Activated CD4-positive, alpha-beta T cell treated with anti-CD3 and anti-CD28 coated beads for 48 hours (primary cell): Measurements from ENCODE around the gene VPS26B.
"Not testable (repeated sequence)": the region's sequence is repeated elsewhere in the genome, so short reads cannot be mapped to it uniquely, and the experiment has no call there.

Experiments
- DNase-seq: peaks from one replicate; pipeline ENCODE4 v3.0.0-alpha.2; 2020

Gene VPS26B

GRCh38 chr11:134283461-134284230 lies 59.2 kb downstream of the VPS26B start:
- DNase-seq, result no peak

GRCh38 chr11:134284349-134284748 lies 59.9 kb downstream of the VPS26B start:
- DNase-seq, result not testable (repeated sequence)

DNA sequence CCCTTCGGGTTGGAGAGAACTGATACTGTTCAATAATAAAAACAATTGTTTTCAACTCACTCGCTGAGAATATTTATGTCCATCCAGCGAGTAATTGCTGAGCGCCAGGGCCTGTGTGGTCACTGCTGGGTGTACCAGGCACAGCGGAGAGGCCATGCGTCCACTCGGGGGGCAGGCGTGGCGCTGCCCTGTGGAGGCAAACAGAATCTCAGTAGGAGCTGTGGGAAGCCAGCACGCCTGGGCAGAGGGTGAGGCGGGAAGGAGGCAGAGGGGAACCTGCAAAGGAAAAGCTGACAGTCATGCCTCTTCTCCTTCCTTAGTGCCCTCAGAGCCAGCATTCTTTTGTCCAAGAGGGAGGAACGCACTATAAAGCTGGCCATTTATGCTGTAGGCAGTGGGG lies 63.1 kb downstream of the VPS26B start:
- no peak for DNase-seq

- DNase-seq, result no peak
These were observed 64.0 kb downstream of the VPS26B start for GRCh38 chr11:134288486-134288885.

DNA sequence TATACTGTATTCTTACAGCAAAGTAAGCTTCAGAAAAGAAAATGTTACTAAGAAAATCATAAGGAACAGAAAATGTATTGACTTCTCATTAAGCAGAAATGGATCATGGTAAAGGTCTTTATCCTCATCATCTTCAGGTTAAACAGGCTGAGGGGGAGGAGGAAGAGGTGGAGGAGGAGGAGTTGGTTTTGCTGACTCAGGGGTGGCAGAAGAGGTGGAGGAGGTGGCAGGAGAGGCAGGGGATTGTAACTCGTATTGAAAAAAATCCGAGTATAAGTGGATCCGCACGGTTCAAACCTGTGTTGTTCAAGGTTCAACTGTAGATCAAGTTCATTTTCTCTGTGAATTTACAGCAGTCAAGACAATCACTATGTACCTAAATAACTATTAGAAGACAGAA lies 64.7 kb downstream of the VPS26B start:
- no peak for DNase-seq

DNA sequence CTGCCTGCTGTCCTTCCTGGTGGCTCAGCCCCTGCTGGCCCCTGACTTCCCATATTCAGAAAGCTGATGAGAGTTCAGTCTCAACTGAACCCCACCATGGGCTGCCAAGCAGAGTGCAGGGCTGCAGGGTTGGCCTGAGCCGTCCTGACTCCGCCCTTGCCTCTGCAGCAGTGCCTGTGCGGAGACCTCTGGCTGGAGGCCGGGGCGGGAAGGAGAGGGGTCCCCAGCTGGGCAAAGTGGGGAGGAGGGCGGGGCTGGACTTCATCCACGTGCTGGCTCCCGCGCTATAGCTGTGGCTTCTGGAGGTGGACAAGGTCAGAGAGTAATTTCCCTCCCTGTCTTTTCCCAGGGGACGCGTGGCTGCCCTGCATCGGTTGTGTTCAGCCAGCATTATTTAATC lies 65.3 kb downstream of the VPS26B start:
- no peak for DNase-seq

GRCh38 chr11:134290646-134291045 lies 66.2 kb downstream of the VPS26B start:
- no peak for DNase-seq

DNA sequence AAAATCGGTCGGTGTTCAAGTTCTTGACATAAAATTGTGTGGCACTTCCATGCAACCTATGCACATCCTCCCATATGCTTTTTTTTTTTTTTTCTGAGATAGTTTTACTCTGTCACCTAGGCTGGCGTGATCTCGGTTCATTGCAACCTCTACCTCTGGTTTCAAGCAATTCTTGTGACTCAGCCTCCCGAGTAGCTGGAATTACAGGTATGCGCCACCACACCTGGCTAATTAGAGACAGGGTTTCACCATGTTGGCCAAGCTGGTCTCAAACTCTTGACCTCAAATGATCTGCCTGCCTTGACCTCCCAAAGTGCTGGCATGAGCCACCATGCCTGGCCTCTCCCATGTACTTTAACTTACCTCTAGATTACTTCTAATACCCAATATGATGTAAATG lies 66.7 kb downstream of the VPS26B start:
- DNase-seq, result no peak

GRCh38 chr11:134292661-134293060 lies 68.2 kb downstream of the VPS26B start:
- DNase-seq, result no peak

DNA sequence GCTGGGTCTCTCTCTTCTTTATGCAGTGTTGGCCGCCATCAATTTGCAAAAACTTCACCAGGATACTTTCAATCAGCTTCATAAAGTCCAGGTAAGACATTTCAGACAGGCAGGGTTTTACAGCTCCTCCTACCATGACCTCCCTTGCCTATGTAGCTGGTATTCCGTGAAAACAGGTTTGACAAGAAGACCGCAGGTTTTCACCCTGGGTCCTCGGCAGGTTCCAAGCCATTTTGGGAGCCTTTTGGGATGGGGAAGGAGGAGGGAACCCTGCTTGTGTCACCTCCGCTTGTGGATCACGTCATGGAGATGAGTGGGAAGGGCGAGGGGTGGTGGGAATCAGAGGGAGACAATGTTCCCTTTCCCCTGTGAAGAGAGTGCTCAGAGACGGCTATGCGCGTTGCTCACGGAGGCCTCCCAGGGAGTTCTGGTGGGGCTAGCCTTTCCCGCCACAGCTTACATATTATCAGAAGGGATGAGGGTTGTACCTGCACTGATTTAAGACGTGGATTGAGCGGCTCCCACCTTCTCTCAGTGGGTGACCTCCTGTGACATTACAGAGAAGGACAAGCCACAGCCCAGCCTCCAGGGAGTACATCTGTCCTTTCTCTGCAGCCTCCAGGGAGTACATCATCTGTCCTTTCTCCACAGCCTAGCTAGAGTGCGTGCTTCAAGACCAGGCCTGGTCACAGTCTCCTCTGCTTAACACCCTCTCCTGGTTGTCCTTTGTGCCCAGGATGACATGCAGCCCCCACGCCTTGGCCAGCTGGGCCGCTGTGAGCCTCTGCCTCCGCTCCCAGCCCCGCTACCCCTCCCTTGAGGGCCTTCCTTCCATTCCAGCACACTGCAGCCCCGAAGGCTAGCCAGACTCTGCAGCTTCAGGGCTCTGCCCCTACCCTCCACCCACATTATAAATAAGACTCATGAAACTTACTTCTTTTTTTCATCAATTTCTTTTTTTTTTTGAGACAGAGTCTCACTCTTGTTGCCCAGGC lies 68.9 kb downstream of the VPS26B start:
- no peak for DNase-seq

DNA sequence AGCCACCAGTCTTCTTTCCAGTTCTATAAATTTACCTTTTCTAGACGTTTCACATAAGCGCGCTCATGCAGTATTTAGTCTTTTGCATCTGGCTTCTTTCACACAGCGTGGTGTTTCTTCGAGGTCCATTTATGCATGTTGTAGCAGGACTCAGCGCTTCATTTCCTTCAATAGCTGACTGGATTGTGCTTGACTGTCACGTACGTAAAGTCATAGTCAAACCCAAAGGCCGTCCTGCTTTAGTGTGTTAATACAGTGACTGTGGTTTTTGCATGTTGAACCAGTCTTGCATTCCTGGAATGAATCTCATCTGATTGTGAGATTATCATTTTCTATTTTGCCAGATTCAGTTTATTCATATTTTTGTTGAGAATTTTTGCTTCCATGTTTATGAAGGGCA lies 70.2 kb downstream of the VPS26B start:
- DNase-seq, result no peak
